AG04449 (cell line): ENCODE measurements around the gene CDR2.

Experiments
- CTCF ChIA-PET: fragments of 350-600 bp; formaldehyde crosslinking; extraction: SDS; loops from one replicate; lab custom pipeline; 2021; ENCODE audit warnings: antibody characterized with exemption; lab: Yijun Ruan, JAX
- POLR2A ChIA-PET: fragments of 400-600, 350-600 bp; formaldehyde crosslinking; extraction: SDS; loops from one replicate; lab custom pipeline; 2020; ENCODE audit warnings: antibody characterized with exemption, inconsistent platforms; lab: Yijun Ruan, JAX
- DNase-seq: peaks from one replicate; pipeline ENCODE4 v3.0.0-alpha.2; 2010; ENCODE audit warnings: low read depth, low spot score
- H3K4me3 ChIP-seq: 2 replicates; pipeline ENCODE4 v1.5.1; 2011; ENCODE audit warnings: low read depth, mild to moderate bottlenecking, control low read depth, low read length
- TF ChIP-seq, protein P1 (sequence below): IDR thresholded peaks from one replicate; pipeline ENCODE4 v1.5.1; 2011; ENCODE audit warnings: mild to moderate bottlenecking, moderate library complexity, low read length, control low read depth, inconsistent platforms; ENCODE audit not compliant: insufficient read depth; ENCODE audit errors: missing control alignments

CDR2 gene

DNA sequence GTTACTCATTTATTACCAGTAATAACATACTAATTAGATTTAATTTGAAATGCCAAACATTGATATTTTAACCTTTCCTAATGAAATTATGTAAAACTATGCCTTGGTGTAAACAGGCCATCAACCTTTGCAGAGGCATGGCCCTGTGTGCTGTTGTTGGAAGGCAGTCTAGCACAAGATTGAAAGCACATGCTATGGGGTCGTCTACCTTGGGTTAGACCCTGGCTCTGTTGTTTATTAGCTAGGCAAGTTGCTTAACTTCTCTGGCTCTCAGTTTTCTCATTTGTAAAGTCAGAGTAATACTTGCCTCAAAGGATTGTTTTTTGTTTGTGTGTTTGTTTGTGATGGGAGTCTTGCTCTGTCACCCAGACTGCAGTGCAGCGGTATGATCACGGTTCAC lies 9.4 kb upstream of the CDR2 start:
- POLR2A ChIA-PET, result no interaction called here
- CTCF ChIA-PET, result interaction anchor here (1.4 kb wide), 1 partner anchor 65 kb away, joined by 3 read pairs; no protein-coding TSS in a partner anchor
- DNase-seq, result no peak
- no peak overlapping the region for H3K4me3 ChIP-seq
- TF ChIP-seq, protein P1, sequence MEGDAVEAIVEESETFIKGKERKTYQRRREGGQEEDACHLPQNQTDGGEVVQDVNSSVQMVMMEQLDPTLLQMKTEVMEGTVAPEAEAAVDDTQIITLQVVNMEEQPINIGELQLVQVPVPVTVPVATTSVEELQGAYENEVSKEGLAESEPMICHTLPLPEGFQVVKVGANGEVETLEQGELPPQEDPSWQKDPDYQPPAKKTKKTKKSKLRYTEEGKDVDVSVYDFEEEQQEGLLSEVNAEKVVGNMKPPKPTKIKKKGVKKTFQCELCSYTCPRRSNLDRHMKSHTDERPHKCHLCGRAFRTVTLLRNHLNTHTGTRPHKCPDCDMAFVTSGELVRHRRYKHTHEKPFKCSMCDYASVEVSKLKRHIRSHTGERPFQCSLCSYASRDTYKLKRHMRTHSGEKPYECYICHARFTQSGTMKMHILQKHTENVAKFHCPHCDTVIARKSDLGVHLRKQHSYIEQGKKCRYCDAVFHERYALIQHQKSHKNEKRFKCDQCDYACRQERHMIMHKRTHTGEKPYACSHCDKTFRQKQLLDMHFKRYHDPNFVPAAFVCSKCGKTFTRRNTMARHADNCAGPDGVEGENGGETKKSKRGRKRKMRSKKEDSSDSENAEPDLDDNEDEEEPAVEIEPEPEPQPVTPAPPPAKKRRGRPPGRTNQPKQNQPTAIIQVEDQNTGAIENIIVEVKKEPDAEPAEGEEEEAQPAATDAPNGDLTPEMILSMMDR, result no peak

DNA sequence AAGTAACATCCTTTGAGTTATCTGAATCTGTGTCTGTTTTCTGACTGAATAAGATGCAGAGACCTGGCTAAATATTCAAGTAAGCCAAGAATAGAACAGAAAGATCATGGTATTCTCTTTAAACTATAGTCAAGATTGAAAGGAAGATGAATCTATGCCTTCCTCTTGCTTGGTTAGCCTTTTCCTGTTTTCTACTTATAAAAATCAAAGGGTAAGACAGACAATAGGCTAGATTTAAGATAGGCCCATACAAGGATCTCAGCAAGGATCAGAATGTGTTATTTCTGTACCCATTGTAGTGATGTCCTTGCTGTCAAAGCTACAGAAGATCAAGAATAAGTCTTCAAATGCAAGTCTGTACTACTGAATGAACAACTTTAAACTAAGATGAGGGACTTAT lies 7.0 kb upstream of the CDR2 start:
- ChIA-PET CTCF (no interaction called here), POLR2A (interaction anchor here (1.2 kb wide), 1 partner anchor 10 kb away, joined by 3 read pairs; no protein-coding TSS in a partner anchor)
- TF ChIP-seq, protein P1, result no peak
- no peak overlapping the region for H3K4me3 ChIP-seq
- DNase-seq, result no peak

DNA sequence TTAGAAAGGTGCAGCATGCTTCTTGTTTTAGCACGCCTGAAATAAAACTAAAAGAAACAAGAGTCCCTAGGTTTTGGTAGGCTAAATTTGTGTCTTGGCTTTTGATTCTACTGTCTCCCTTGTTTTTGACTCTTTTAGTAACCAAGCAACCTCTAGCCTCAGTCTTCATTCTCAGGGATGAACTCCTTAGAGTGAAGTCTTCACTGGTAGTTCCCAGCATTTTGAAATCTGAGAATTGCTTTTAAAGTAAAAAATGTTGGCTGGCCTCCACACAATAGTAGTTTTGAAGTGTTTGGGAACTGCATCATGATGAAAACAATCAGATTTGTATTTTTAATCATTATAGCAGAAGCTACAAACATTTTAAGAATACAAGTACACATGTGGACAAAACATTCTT lies 6.1 kb upstream of the CDR2 start:
- POLR2A ChIA-PET, result interaction anchor here (1.2 kb wide), 1 partner anchor 9 kb away, joined by 3 read pairs; no protein-coding TSS in a partner anchor
- H3K4me3 ChIP-seq, result no peak overlapping the region
- no peak for DNase-seq
- CTCF ChIA-PET, result interaction anchor here (1.0 kb wide), 1 partner anchor 80 kb away, joined by 3 read pairs; no protein-coding TSS in a partner anchor
- TF ChIP-seq, protein P1, result no peak

DNA sequence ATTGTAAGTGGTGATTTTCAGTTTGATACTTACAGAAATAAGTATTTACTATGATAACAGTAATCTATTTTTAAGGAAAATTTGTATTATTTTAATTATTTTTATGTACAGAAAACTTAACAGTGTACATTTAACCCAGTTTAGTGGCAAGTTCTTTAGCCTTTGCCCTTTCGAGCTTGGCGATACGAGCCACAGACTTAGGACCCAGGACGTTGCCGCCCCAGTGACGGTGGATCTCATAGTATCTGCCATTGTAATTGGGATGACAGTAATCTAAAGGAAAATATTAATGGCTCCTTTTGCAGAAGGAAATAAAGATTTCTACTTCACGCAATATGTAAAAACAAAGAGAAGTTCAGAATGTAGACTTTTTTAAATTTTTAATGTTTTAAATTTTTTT lies 5.2 kb upstream of the CDR2 start:
- CTCF ChIA-PET, result interaction anchor here (1.0 kb wide), 1 partner anchor 79 kb away, joined by 3 read pairs; no protein-coding TSS in a partner anchor
- no peak for DNase-seq
- no peak overlapping the region for H3K4me3 ChIP-seq
- POLR2A ChIA-PET, result no interaction called here
- TF ChIP-seq, protein P1, result no peak

DNA sequence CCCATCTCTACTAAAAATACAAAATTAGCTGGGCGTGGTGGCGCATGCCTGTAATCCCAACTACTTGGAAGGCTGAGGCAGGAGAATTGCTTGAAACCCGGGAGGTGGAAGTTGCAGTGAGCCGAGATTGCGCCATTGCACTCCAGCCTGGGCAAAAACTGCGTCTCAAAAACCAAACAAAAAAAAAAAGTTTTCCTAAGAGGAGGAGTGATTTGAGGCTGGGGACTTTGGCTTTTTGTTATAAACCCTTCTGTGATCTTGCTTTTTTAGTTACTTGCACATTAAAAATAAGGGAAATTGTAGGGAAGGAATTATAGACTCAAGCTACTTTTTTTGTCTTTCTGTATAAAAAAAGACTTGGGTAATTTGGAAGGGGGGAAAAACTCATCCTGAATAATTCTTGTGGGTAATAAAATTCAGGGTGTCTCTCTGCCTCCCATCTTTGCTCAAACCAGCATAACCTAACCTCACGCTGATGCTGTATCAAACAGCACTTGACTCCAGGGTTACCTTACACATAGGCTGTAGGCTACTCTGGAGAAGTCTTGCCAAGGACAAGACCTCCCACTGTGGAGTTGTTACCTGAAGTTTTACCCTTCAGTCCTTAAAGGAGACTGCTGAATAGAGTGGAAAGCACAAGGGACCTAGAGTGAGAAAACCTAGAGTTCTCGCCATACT lies 1.7 kb upstream of the CDR2 start:
- TF ChIP-seq, protein P1, result no peak
- POLR2A ChIA-PET, result interaction anchor here (1.9 kb wide), 1 partner anchor 11 kb away, joined by 9 read pairs; no protein-coding TSS in a partner anchor
- H3K4me3 ChIP-seq, result no peak overlapping the region
- DNase-seq, result no peak
- CTCF ChIA-PET, result no interaction called here

DNA sequence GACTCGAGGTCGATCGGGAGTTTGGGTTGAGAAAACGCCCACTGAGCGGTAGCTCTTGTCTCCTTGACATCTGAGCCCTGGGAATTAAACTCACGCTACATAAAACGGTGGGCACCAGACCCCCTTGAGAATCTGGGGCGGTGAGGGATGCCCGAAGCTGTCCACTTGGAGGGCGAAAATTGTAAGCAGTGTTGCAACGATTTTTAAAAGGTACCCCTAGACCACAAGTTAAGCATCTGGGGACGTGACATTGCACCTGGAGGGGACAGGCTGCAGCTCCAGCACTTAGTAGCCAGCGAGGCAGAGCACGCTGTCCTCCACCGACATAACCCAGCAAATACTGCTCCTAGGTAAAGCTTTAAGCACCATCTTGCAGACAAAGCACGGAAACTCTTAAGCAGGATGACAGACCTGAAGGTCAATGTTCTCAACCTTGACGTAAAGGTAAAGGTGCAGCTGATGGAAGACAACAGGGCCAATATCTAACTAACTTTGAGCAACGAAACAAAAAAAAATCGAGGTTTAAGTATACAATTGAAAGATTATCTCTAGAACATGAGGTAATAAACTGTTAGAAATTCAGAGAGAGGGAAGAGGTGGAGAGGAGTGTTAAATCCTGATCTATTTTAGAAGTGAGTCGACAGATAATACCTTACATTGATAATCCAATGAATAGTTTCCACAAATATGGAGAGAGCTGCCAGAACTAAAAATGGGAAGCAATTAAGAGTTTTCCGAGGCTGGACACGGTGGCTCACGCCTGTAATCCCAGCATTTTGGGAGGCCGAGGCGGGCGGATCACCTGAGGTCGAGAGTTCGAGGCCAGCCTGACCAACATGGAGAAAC lies 921 bp upstream of the CDR2 start:
- peak overlapping the region; percentile 81 for H3K4me3 ChIP-seq
- no peak for DNase-seq
- POLR2A ChIA-PET, result interaction anchor here (1.0 to 1.9 kb wide), 3 partner anchors 12 to 22 kb away, joined by 4 to 9 read pairs (median 6); no protein-coding TSS in a partner anchor
- CTCF ChIA-PET, result interaction anchor here (0.8 kb wide), 1 partner anchor 12 kb away, joined by 3 read pairs; no protein-coding TSS in a partner anchor
- TF ChIP-seq, protein P1, result no peak
